ENCODE results near the gene TMEM45B. TPM values are rescaled to one million over a fixed set of nuclear protein-coding genes. Genes with fewer than 3 reads are reported as not detected.
A peak's percentile ranks its signal among the peaks of the same experiment; 100 is the strongest.
"Not testable (repeated sequence)": the region's sequence is repeated elsewhere in the genome, so short reads cannot be mapped to it uniquely, and the experiment has no call there.

Gene TMEM45B
- total RNA-seq, 4 donors from 2014 or later, result 30.1 to 127 (median 92.9) TPM

DNA sequence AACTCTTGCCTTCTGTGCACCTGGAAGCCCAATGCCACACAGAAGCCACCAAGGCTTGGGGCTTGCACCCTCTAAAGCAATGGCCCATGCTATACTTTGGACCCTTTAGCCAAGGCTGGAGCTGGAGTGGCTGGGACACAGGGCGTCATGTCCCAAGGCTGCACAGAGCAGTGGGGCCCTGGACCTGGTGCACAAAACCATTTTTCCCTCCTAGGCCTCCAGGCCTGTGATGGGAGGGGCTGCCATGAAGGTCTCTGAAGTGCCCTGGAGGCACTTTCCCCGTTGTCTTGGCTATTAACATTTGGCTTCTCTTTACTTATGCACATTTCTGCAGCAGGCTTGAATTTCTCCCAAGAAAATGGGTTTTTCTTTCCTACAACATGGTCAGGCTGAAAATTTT, 20.6 kb upstream of the TMEM45B start:
- Histone ChIP-seq H3K27me3 (no peaks in the 10 kb centered on the region), H3K36me3 (no peaks in the 10 kb centered on the region), H3K27ac (no peak overlapping the region), H3K9me3 (peaks cover 0 to 9% (median 7%) of the 10 kb centered on the region in 3 donors), H3K4me1 (peaks cover 0 to 13% (median 0%) of the 10 kb centered on the region in 3 donors), H3K4me3 (no peak overlapping the region)
- no peak for TF ChIP-seq POLR2A (IDR thresholded peaks at IDR 0.05)
- TF ChIP-seq, protein P1, sequence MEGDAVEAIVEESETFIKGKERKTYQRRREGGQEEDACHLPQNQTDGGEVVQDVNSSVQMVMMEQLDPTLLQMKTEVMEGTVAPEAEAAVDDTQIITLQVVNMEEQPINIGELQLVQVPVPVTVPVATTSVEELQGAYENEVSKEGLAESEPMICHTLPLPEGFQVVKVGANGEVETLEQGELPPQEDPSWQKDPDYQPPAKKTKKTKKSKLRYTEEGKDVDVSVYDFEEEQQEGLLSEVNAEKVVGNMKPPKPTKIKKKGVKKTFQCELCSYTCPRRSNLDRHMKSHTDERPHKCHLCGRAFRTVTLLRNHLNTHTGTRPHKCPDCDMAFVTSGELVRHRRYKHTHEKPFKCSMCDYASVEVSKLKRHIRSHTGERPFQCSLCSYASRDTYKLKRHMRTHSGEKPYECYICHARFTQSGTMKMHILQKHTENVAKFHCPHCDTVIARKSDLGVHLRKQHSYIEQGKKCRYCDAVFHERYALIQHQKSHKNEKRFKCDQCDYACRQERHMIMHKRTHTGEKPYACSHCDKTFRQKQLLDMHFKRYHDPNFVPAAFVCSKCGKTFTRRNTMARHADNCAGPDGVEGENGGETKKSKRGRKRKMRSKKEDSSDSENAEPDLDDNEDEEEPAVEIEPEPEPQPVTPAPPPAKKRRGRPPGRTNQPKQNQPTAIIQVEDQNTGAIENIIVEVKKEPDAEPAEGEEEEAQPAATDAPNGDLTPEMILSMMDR (IDR thresholded peaks at IDR 0.05), result no peak
- intact Hi-C loops (cut with DNase I), result no loop called here
- WGBS, 2 donors, result 42 to 50% methylated on average over 1 to 2 of the region's 2 CpGs
- DNase-seq, result no peak

- H3K27ac ChIP-seq, result no peak overlapping the region
Observed at GRCh38 chr11:129798212-129798611, 17.4 kb upstream of the TMEM45B start.

GRCh38 chr11:129800162-129800561, 15.5 kb upstream of the TMEM45B start:
- H3K27ac ChIP-seq, result not testable (repeated sequence)
- H3K4me1 ChIP-seq, result peaks cover 0 to 17% (median 11%) of the 10 kb centered on the region in 3 donors

More at GRCh38 chr11:129798212-129798611, 17.4 kb upstream of the TMEM45B start:
- intact Hi-C loops (cut with DNase I), result no loop called here
- TF ChIP-seq POLR2A (IDR thresholded peaks at IDR 0.05), result no peak
- TF ChIP-seq, protein P1 (IDR thresholded peaks at IDR 0.05), result no peak
- Histone ChIP-seq H3K36me3 (no peaks in the 10 kb centered on the region), H3K4me1 (peaks cover 0 to 6% (median 3%) of the 10 kb centered on the region in 3 donors), H3K4me3 (no peak overlapping the region), H3K9me3 (peaks cover 0 to 9% (median 7%) of the 10 kb centered on the region in 3 donors), H3K27me3 (no peaks in the 10 kb centered on the region)
- WGBS, 2 donors, result 67 to 100% methylated on average over 1 of the region's 2 CpGs
- DNase-seq, result no peak

GRCh38 chr11:129800655-129801054, 15.0 kb upstream of the TMEM45B start:
- H3K4me1 ChIP-seq, result peaks cover 0 to 17% (median 11%) of the 10 kb centered on the region in 3 donors
- no peaks in the 10 kb centered on the region for H3K9me3 ChIP-seq
- TF ChIP-seq, protein P1 (IDR thresholded peaks at IDR 0.05), result no peak
- no peak for TF ChIP-seq POLR2A (IDR thresholded peaks at IDR 0.05)
- H3K27me3 ChIP-seq, result no peaks in the 10 kb centered on the region
- no peak for DNase-seq
- intact Hi-C loops (cut with DNase I), result no loop called here
- H3K27ac ChIP-seq, result no peak overlapping the region
- no peak overlapping the region for H3K4me3 ChIP-seq
- no peaks in the 10 kb centered on the region for H3K36me3 ChIP-seq

More at GRCh38 chr11:129800162-129800561, 15.5 kb upstream of the TMEM45B start:
- H3K27me3 ChIP-seq; DNase-seq; H3K4me3 ChIP-seq; intact Hi-C loops (cut with DNase I); H3K36me3 ChIP-seq; H3K9me3 ChIP-seq: not testable (repeated sequence)
- WGBS, 2 donors, result 34 to 50% methylated on average over 1 of the region's 1 CpG

GRCh38 chr11:129803533-129803932, 12.1 kb upstream of the TMEM45B start:
- intact Hi-C loops (cut with DNase I), result no loop called here
- peak overlapping the region in 3 of 4 donors; percentile 52 to 68 (median 61) for H3K27ac ChIP-seq
- DNase-seq, result no peak
- WGBS, 2 donors, result 42 to 50% methylated on average over 2 to 4 of the region's 4 CpGs
- TF ChIP-seq, protein P1 (IDR thresholded peaks at IDR 0.05), result no peak
- no peak for TF ChIP-seq POLR2A (IDR thresholded peaks at IDR 0.05)
- no peak overlapping the region for H3K4me3 ChIP-seq
- H3K27me3 ChIP-seq, result no peaks in the 10 kb centered on the region
- H3K36me3 ChIP-seq, result no peaks in the 10 kb centered on the region
- H3K9me3 ChIP-seq, result no peaks in the 10 kb centered on the region
- H3K4me1 ChIP-seq, result peaks cover 0 to 17% (median 11%) of the 10 kb centered on the region in 3 donors

DNA sequence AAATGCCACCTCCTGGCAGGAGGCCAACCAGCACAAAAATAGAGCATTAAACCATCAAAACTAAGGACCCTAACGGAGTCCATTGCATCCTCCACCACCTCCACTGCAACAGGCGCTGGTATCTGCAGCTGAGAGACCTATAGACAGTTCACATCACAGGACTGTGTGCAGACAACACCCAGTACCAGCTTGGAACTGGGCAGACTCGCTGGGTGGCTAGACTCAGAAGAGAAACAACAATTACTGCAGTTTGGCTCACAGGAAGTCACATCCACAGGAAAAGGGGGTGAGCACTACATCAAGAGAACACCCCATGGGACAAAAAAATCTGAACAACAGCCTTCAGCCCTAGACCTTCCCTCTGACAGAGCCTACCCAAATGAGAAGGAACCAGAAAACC, 11.6 kb upstream of the TMEM45B start:
- Histone ChIP-seq H3K9me3 (no peaks in the 10 kb centered on the region), H3K36me3 (no peaks in the 10 kb centered on the region), H3K4me3 (no peak overlapping the region), H3K27me3 (no peaks in the 10 kb centered on the region), H3K27ac (peak overlapping the region in 3 of 4 donors; percentile 52 to 68 (median 61)), H3K4me1 (peaks cover 0 to 17% (median 11%) of the 10 kb centered on the region in 3 donors)
- intact Hi-C loops (cut with DNase I), result no loop called here
- no peak for DNase-seq
- TF ChIP-seq, protein P1 (IDR thresholded peaks at IDR 0.05), result no peak
- no peak for TF ChIP-seq POLR2A (IDR thresholded peaks at IDR 0.05)
- WGBS, 2 donors, result 65 to 67% methylated on average over 1 to 2 of the region's 3 CpGs

GRCh38 chr11:129808241-129808640, 7.4 kb upstream of the TMEM45B start:
- H3K4me3 ChIP-seq; intact Hi-C loops (cut with DNase I); H3K9me3 ChIP-seq; H3K27me3 ChIP-seq; H3K27ac ChIP-seq; DNase-seq; H3K36me3 ChIP-seq: not testable (repeated sequence)
- 79 to 81% methylated on average over 2 of the region's 2 CpGs for WGBS, 2 donors
- peaks cover 0 to 13% (median 7%) of the 10 kb centered on the region in 3 donors for H3K4me1 ChIP-seq

All from esophagus squamous epithelium (tissue), 5 donors.